CD4-positive, alpha-beta T cell treated with Interleukin-2 at 100 ng/mL for 4 hours (primary cell): Measurements from ENCODE around the gene SF3B6.

Experiments used
- DNase-seq: peaks from one replicate; pipeline ENCODE4 v3.0.0-alpha.2; 2020; ENCODE audit warnings: low spot score

The SF3B6 gene

GRCh38 chr2:24018241-24018640, 57.9 kb downstream of the SF3B6 start:
- no peak for DNase-seq

- no peak for DNase-seq
Observed at GRCh38 chr2:24017711-24018110, 58.4 kb downstream of the SF3B6 start.
